ENCODE results near the gene ZSCAN1.

GRCh38 chr19:58054901-58055874, 21.4 kb downstream of the ZSCAN1 start:
- no peak for TF ChIP-seq CTCF (IDR thresholded peaks at IDR 0.05)
- TF ChIP-seq EZH2 (IDR thresholded peaks at IDR 0.05): no peak
- TF ChIP-seq EZH2phosphoT487 (IDR thresholded peaks at IDR 0.05): no peak

Data from neural progenitor cell (in vitro differentiated cells).